GM12878 (cell line): Measurements from ENCODE around the gene OR5AU1.

Experiments
- EP300 ChIP-seq, 2 experiments: fragments of 150-350 bp in 1 of 2; IDR thresholded peaks; 2 replicates each; pipeline ENCODE4 v1.6.1; 2011 to 2012; ENCODE audit warnings: low read depth in 2 of 2, low read length in 2 of 2, borderline replicate concordance in 1 of 2, improper control_type of control experiment in 1 of 2, inconsistent platforms in 1 of 2; ENCODE audit not compliant: control insufficient read depth in 1 of 2
- ESRRA ChIP-seq: IDR thresholded peaks from 2 replicates; pipeline ENCODE4 v1.6.1; 2012; ENCODE audit warnings: mild to moderate bottlenecking, low read length, improper control_type of control experiment
- EZH2 ChIP-seq: IDR thresholded peaks from 2 replicates; pipeline ENCODE4 v1.6.1; 2012; ENCODE audit warnings: low read depth, mild to moderate bottlenecking, control low read depth, inconsistent platforms, low read length, borderline replicate concordance; ENCODE audit not compliant: control insufficient read depth
- NFXL1 ChIP-seq: fragments of 450-650 bp; IDR thresholded peaks from 2 replicates; pipeline ENCODE4 v1.6.1; 2017; ENCODE audit warnings: antibody characterized with exemption, mild to moderate bottlenecking, borderline replicate concordance
- NFYA ChIP-seq: IDR thresholded peaks from 2 replicates; pipeline ENCODE4 v1.6.1; 2011; ENCODE audit warnings: low read depth, mild to moderate bottlenecking, low read length, improper control_type of control experiment, borderline replicate concordance
- POLR2A ChIP-seq: IDR thresholded peaks from 2 replicates; pipeline ENCODE4 v1.6.1; 2011; ENCODE audit warnings: low read depth, mild to moderate bottlenecking, low read length
- TBL1XR1 ChIP-seq: IDR thresholded peaks from 2 replicates; pipeline ENCODE4 v1.6.1; 2012; ENCODE audit warnings: low read depth, low read length, improper control_type of control experiment
- ZNF217 ChIP-seq: fragments of 450-650 bp; IDR thresholded peaks from 2 replicates; pipeline ENCODE4 v1.6.1; 2017; ENCODE audit warnings: antibody characterized with exemption, mild to moderate bottlenecking
- TF ChIP-seq, protein P1 (sequence below), 3 experiments: IDR thresholded peaks in 2 of 3; conservative IDR thresholded peaks in 1 of 3; 2 replicates each; pipeline ENCODE4 v1.5.1; 2011; ENCODE audit warnings: low read depth in 3 of 3, low read length in 3 of 3, mild to moderate bottlenecking in 3 of 3, control low read depth in 2 of 3, moderate library complexity in 2 of 3, inconsistent platforms in 1 of 3, mixed read lengths in 1 of 3; ENCODE audit not compliant: control insufficient read depth in 2 of 3, insufficient read depth in 1 of 3; ENCODE audit errors: extremely low read depth in 1 of 3

DNA sequence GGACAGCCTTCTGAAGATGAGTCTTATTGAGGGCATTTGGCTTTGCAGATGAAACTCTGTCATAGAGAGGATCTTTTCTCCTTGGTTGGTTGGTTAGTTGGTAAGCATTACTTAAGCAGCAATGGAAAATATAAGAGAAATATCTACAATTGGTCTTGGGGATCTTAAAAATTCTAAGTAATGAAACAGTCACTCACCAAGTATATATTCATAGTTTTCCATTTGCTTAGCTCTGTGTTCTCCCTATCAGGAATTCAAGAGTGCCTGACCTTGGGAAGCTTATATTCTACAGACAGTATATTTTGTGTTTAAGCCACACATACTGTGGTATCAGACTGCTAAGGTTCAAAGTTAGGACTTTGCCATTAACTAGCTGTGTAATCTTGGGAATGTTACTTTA is at the start of gene OR5AU1:
- TF ChIP-seq EZH2 (no peak), NFYA (no peak), ZNF217 (no peak), TBL1XR1 (no peak), EP300 (IDR thresholded peaks at IDR 0.05; ENCODE audit: borderline replicate concordance in 1 of 2, control insufficient read depth in 1 of 2, low read depth in 2 of 2, low read length in 2 of 2) (no peak), POLR2A (no peak), ESRRA (no peak), NFXL1 (no peak)
- TF ChIP-seq, protein P1, sequence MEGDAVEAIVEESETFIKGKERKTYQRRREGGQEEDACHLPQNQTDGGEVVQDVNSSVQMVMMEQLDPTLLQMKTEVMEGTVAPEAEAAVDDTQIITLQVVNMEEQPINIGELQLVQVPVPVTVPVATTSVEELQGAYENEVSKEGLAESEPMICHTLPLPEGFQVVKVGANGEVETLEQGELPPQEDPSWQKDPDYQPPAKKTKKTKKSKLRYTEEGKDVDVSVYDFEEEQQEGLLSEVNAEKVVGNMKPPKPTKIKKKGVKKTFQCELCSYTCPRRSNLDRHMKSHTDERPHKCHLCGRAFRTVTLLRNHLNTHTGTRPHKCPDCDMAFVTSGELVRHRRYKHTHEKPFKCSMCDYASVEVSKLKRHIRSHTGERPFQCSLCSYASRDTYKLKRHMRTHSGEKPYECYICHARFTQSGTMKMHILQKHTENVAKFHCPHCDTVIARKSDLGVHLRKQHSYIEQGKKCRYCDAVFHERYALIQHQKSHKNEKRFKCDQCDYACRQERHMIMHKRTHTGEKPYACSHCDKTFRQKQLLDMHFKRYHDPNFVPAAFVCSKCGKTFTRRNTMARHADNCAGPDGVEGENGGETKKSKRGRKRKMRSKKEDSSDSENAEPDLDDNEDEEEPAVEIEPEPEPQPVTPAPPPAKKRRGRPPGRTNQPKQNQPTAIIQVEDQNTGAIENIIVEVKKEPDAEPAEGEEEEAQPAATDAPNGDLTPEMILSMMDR (IDR thresholded peaks at IDR 0.05 in 2 of 3, conservative IDR thresholded peaks at IDR 0.05 in 1 of 3; ENCODE audit: control insufficient read depth in 2 of 3, extremely low read depth in 1 of 3, insufficient read depth in 1 of 3, low read depth in 3 of 3, low read length in 3 of 3), result no peak
